ENCODE measurements around the gene MYL5. TPM values are rescaled to one million over a fixed set of nuclear protein-coding genes. Genes with fewer than 3 reads are reported as not detected.

The MYL5 gene
- total RNA-seq, 2 experiments from 2014 or later, result 14.7 to 17.8 TPM

DNA sequence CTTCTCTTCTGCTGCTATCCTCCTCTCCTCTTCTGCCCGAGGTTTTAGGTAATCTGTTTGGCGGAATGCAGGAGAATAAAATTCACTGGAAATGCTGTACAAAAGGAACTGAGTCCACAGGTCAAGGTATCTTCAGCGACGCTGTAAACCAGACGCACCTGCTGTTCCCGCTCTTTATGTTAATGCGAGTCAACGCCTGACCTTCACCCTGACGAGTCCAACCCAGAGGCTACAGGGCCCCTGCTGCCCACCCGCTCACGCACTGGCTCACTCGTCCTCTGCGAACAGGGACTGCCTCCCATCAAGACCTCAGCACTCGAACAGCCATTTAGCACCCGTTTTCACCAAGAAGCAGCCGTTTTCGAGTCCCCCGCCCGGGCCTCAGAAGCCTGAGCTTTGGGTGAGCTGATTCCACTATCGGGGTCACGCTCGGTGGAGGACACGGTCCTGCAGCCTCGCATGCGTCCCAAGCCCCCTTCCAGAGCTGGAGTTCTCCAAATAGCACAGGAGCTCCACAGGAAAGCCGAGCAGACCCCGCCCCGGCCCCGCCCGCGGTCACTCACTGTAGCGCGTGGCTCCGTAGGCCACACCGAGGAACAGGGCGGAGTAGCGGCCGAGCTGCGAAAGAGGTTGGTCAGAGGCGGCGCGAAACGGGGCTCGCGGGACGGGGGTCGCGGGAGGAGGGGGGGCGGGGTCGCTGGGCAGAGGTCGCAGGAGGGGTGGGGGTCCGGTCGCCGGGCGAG lies 822 bp upstream of the MYL5 start:
- Mint-ChIP-seq H3K27me3 (no peaks in the 10 kb centered on the region), H3K9me3 (no peaks in the 10 kb centered on the region), H3K4me1 (ENCODE audit: low read depth) (peaks cover 13% of the 10 kb centered on the region), H3K27ac (peak overlapping the region; percentile 84), H3K36me3 (ENCODE audit: low read depth) (peaks cover 22% of the 10 kb centered on the region), H3K4me3 (peak overlapping the region; percentile 84)
- CTCF ChIA-PET, result interaction anchor here (0.7 to 1.6 kb wide), 8 partner anchors 7 to 429 kb away, joined by 3 to 6 read pairs (median 3); no protein-coding TSS in a partner anchor
- TF ChIP-seq, protein P1, sequence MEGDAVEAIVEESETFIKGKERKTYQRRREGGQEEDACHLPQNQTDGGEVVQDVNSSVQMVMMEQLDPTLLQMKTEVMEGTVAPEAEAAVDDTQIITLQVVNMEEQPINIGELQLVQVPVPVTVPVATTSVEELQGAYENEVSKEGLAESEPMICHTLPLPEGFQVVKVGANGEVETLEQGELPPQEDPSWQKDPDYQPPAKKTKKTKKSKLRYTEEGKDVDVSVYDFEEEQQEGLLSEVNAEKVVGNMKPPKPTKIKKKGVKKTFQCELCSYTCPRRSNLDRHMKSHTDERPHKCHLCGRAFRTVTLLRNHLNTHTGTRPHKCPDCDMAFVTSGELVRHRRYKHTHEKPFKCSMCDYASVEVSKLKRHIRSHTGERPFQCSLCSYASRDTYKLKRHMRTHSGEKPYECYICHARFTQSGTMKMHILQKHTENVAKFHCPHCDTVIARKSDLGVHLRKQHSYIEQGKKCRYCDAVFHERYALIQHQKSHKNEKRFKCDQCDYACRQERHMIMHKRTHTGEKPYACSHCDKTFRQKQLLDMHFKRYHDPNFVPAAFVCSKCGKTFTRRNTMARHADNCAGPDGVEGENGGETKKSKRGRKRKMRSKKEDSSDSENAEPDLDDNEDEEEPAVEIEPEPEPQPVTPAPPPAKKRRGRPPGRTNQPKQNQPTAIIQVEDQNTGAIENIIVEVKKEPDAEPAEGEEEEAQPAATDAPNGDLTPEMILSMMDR (IDR thresholded peaks at IDR 0.05), result no peak
- ATAC-seq (no peak), DNase-seq (no peak)
- POLR2A ChIA-PET, result interaction anchor here (1.3 to 3.4 kb wide), 2 partner anchors 9 to 73 kb away, joined by 3 to 34 read pairs; no protein-coding TSS in a partner anchor
- intact Hi-C loops (cut with micrococcal nuclease), result no loop called here

DNA sequence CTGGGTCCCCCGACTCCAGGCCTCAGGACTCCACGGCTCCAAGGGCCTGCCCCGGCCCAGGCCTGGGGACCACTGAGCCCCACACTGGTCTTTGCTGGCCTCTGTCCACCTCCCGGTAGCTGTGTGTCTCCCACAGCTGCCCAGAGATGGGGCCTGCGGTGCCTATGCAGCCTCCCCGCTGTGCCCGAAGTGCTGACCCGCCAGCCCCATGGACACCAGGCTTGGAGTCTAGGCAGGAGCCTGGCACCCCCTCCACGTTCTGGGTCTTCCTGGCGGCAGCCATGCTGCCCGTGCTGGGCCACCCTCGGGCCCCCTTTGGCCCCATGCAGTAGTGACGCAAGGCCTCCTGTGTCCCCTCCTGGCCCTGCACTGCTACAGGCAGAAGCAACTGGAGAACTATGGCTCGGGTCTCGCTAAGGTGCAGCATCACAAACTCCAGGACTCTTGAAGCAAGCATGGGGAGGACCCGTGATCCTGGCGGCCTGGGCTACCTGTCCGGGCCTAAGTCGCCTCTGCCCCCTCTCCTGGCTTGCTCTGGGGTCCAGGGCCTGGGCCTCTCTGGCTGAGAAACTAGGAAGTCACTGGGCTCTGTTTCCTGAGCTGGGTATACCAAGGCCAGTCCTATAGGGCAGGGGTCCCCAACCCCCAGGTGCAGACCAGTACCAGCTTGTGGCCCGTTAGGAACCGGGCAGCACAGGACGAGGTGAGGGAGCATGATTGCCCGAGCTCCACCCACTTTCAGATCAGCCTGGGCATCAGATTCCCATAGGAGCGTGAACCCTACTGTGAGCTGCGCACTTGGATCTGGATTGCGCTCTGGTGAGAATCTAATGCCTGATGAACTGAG lies 917 bp downstream of the MYL5 start:
- POLR2A ChIA-PET, result interaction anchor here (0.8 to 3.4 kb wide), 4 partner anchors 11 to 107 kb away, joined by 3 to 34 read pairs (median 4); no protein-coding TSS in a partner anchor
- intact Hi-C loops (cut with micrococcal nuclease), result no loop called here
- TF ChIP-seq, protein P1 (IDR thresholded peaks at IDR 0.05), result no peak

GRCh38 chr4:675980-676870 lies 1.9 kb downstream of the MYL5 start:
- H3K4me3 Mint-ChIP-seq, result peak overlapping the region; percentile 84
- CTCF ChIA-PET, result interaction anchor here (1.4 kb wide), 1 partner anchor 73 kb away, joined by 5 read pairs; no protein-coding TSS in a partner anchor
- peaks cover 20% of the 10 kb centered on the region for H3K4me1 Mint-ChIP-seq (ENCODE audit: low read depth)
- no peaks in the 10 kb centered on the region for H3K9me3 Mint-ChIP-seq
- peak overlapping the region; percentile 15 for H3K27ac Mint-ChIP-seq
- intact Hi-C loops (cut with micrococcal nuclease), result no loop called here
- no peak for ATAC-seq
- peaks cover 15% of the 10 kb centered on the region for H3K36me3 Mint-ChIP-seq (ENCODE audit: low read depth)
- no peaks in the 10 kb centered on the region for H3K27me3 Mint-ChIP-seq
- DNase-seq, result peak; percentile 47
- TF ChIP-seq, protein P1 (IDR thresholded peaks at IDR 0.05), result no peak
- POLR2A ChIA-PET, result interaction anchor here (1.4 kb wide), 2 partner anchors 11 to 106 kb away, joined by 3 to 6 read pairs; no protein-coding TSS in a partner anchor

More for the DNA sequence above, 917 bp downstream of the MYL5 start:
- Mint-ChIP-seq H3K27me3 (no peaks in the 10 kb centered on the region), H3K9me3 (no peaks in the 10 kb centered on the region), H3K4me3 (peak overlapping the region; percentile 84), H3K27ac (peak overlapping the region; percentile 83), H3K4me1 (ENCODE audit: low read depth) (peaks cover 13% of the 10 kb centered on the region), H3K36me3 (ENCODE audit: low read depth) (peaks cover 22% of the 10 kb centered on the region)
- DNase-seq, result no peak
- ATAC-seq, result peak; percentile 6
- CTCF ChIA-PET, result interaction anchor here (1.4 to 1.6 kb wide), 2 partner anchors 9 to 72 kb away, joined by 5 read pairs; no protein-coding TSS in a partner anchor

- H3K9me3 Mint-ChIP-seq, result no peaks in the 10 kb centered on the region
- no peak overlapping the region for H3K27ac Mint-ChIP-seq
- CTCF ChIA-PET, result no interaction called here
- peaks cover 9% of the 10 kb centered on the region for H3K36me3 Mint-ChIP-seq (ENCODE audit: low read depth)
- no peaks in the 10 kb centered on the region for H3K27me3 Mint-ChIP-seq
- intact Hi-C loops (cut with micrococcal nuclease), result no loop called here
- DNase-seq (no peak), ATAC-seq (no peak)
- POLR2A ChIA-PET, result no interaction called here
- H3K4me3 Mint-ChIP-seq, result no peak overlapping the region
- H3K4me1 Mint-ChIP-seq (ENCODE audit: low read depth), result peaks cover 20% of the 10 kb centered on the region
- TF ChIP-seq, protein P1 (IDR thresholded peaks at IDR 0.05), result no peak
Observed at GRCh38 chr4:676871-677235, 2.5 kb downstream of the MYL5 start.

Data from activated CD8-positive, alpha-beta T cell treated with anti-CD3 and anti-CD28 coated beads for 36 hours (primary cell).